Activated naive CD4-positive, alpha-beta T cell treated with anti-CD3 and anti-CD28 coated beads for 36 hours (primary cell): ENCODE measurements around the gene OR6X1. TPM values are rescaled to one million over a fixed set of nuclear protein-coding genes. Genes with fewer than 3 reads are reported as not detected.
"Not testable (repeated sequence)": the region's sequence is repeated elsewhere in the genome, so short reads cannot be mapped to it uniquely, and the experiment has no call there.

Experiments
- CTCF ChIA-PET: fragments of 350-600 bp; sonication (Branson Sonifier 250); formaldehyde crosslinking; loops from one replicate; lab custom pipeline; 2021; ENCODE audit warnings: antibody characterized with exemption; lab: Charles Lee
- DNase-seq: peaks from one replicate; pipeline ENCODE4 v3.0.0-alpha.2; 2020
- H3K27ac Mint-ChIP-seq: one replicate; pipeline ENCODE4 v1.8.0; 2021; ENCODE audit warnings: mild to moderate bottlenecking, mixed read lengths
- H3K27me3 Mint-ChIP-seq: one replicate; pipeline ENCODE4 v1.8.0; 2021; ENCODE audit warnings: low read depth, mixed read lengths
- H3K36me3 Mint-ChIP-seq: one replicate; pipeline ENCODE4 v1.8.0; 2021; ENCODE audit warnings: low read depth, mixed read lengths
- H3K4me1 Mint-ChIP-seq: one replicate; pipeline ENCODE4 v1.8.0; 2021; ENCODE audit warnings: low read depth, mixed read lengths
- H3K4me3 Mint-ChIP-seq: one replicate; pipeline ENCODE4 v1.8.0; 2021; ENCODE audit warnings: mild to moderate bottlenecking, moderate library complexity, mixed read lengths
- H3K9me3 Mint-ChIP-seq: one replicate; pipeline ENCODE4 v1.8.0; 2021; ENCODE audit warnings: mixed read lengths
- intact Hi-C: fragments of 100-400 bp; cut with micrococcal nuclease; formaldehyde crosslinking; loops from one replicate; pipeline ENCODE4 v1.15.1; 2023
- total RNA-seq, 2 experiments: library from RNA; stranded (reverse); gene quantifications; one replicate each; pipeline ENCODE4 v1.2.3, GENCODE V29; 2021

OR6X1 gene
- total RNA-seq, 2 experiments from 2014 or later = not detected

- no peak for DNase-seq
- peaks cover 7% of the 10 kb centered on the region for H3K4me1 Mint-ChIP-seq
- intact Hi-C loops = no loop called here
- peaks cover 14% of the 10 kb centered on the region for H3K27me3 Mint-ChIP-seq
- H3K27ac Mint-ChIP-seq = no peak overlapping the region
- CTCF ChIA-PET = interaction anchor here (0.6 to 4.3 kb wide), 2 partner anchors 10 to 137 kb away, joined by 4 to 40 read pairs; no protein-coding TSS in a partner anchor
- peaks cover 5% of the 10 kb centered on the region for H3K36me3 Mint-ChIP-seq
- H3K9me3 Mint-ChIP-seq = peaks cover 3% of the 10 kb centered on the region
- H3K4me3 Mint-ChIP-seq = no peak overlapping the region
Measured at GRCh38 chr11:123718469-123718868, 35.8 kb downstream of the OR6X1 start.

- Mint-ChIP-seq H3K9me3 (no peaks in the 10 kb centered on the region), H3K27me3 (peaks cover 14% of the 10 kb centered on the region), H3K4me1 (peaks cover 7% of the 10 kb centered on the region), H3K27ac (no peak overlapping the region), H3K4me3 (no peak overlapping the region), H3K36me3 (peaks cover 1% of the 10 kb centered on the region)
- DNase-seq = no peak
- intact Hi-C loops = no loop called here
- CTCF ChIA-PET = interaction anchor here (0.6 to 4.3 kb wide), 2 partner anchors 9 to 137 kb away, joined by 4 to 40 read pairs; no protein-coding TSS in a partner anchor
Measured at GRCh38 chr11:123718063-123718462, 36.3 kb downstream of the OR6X1 start.

GRCh38 chr11:123712627-123713026 is 41.7 kb downstream of the OR6X1 start:
- CTCF ChIA-PET = interaction anchor here (0.7 to 12.4 kb wide), 5 partner anchors 9 to 116 kb away, joined by 3 to 303 read pairs (median 8); no protein-coding TSS in a partner anchor
- intact Hi-C loops, H3K9me3 Mint-ChIP-seq, H3K4me1 Mint-ChIP-seq, H3K27ac Mint-ChIP-seq, H3K4me3 Mint-ChIP-seq, H3K36me3 Mint-ChIP-seq, DNase-seq: not testable (repeated sequence)
- H3K27me3 Mint-ChIP-seq = peaks cover 14% of the 10 kb centered on the region

GRCh38 chr11:123707606-123708205 is 46.6 kb downstream of the OR6X1 start:
- H3K36me3 Mint-ChIP-seq = no peaks in the 10 kb centered on the region
- H3K4me1 Mint-ChIP-seq = peaks cover 2% of the 10 kb centered on the region
- H3K4me3 Mint-ChIP-seq = no peak overlapping the region
- no peaks in the 10 kb centered on the region for H3K9me3 Mint-ChIP-seq
- DNase-seq = peak; percentile 88
- no peaks in the 10 kb centered on the region for H3K27me3 Mint-ChIP-seq
- intact Hi-C loops = loop anchor here (1.0 to 10.0 kb wide), 3 partner anchors 66 to 193 kb away; no protein-coding TSS in a partner anchor
- CTCF ChIA-PET = interaction anchor here (0.6 to 12.4 kb wide), 26 partner anchors 10 to 585 kb away, joined by 3 to 303 read pairs (median 4); partner anchors contain the start of gene SCN3B
- H3K27ac Mint-ChIP-seq = no peak overlapping the region

GRCh38 chr11:123707206-123707605 is 47.1 kb downstream of the OR6X1 start:
- no peaks in the 10 kb centered on the region for H3K9me3 Mint-ChIP-seq
- peaks cover 2% of the 10 kb centered on the region for H3K4me1 Mint-ChIP-seq
- DNase-seq = no peak
- H3K36me3 Mint-ChIP-seq = no peaks in the 10 kb centered on the region
- intact Hi-C loops = loop anchor here (1.0 to 10.0 kb wide), 3 partner anchors 66 to 192 kb away; no protein-coding TSS in a partner anchor
- no peak overlapping the region for H3K4me3 Mint-ChIP-seq
- no peak overlapping the region for H3K27ac Mint-ChIP-seq
- CTCF ChIA-PET = interaction anchor here (0.6 to 12.4 kb wide), 23 partner anchors 9 to 1059 kb away, joined by 3 to 303 read pairs (median 5); partner anchors contain the start of gene SCN3B
- no peaks in the 10 kb centered on the region for H3K27me3 Mint-ChIP-seq

- DNase-seq = no peak
- no peak overlapping the region for H3K27ac Mint-ChIP-seq
- intact Hi-C loops = loop anchor here (10.0 kb wide), 1 partner anchor 190 kb away; no protein-coding TSS in a partner anchor
- H3K27me3 Mint-ChIP-seq = peaks cover 5% of the 10 kb centered on the region
- peaks cover 2% of the 10 kb centered on the region for H3K4me1 Mint-ChIP-seq
- H3K9me3 Mint-ChIP-seq = no peaks in the 10 kb centered on the region
- CTCF ChIA-PET = interaction anchor here (0.7 to 12.4 kb wide), 4 partner anchors 12 to 124 kb away, joined by 3 to 303 read pairs (median 4); no protein-coding TSS in a partner anchor
- no peaks in the 10 kb centered on the region for H3K36me3 Mint-ChIP-seq
- H3K4me3 Mint-ChIP-seq = no peak overlapping the region
Measured at GRCh38 chr11:123704341-123704740, 50.0 kb downstream of the OR6X1 start.

Other genes with a start within 250 kb of the OR6X1 start
- gene SCN3B, start 99.9 kb downstream of the OR6X1 start, total RNA-seq = not detected
- gene ZNF202, start 12.9 kb downstream of the OR6X1 start, total RNA-seq = 1 to 10 TPM; 5.9 to 6.4 TPM
- not detected for gene OR6M1, start 51.8 kb upstream of the OR6X1 start, total RNA-seq
- gene TMEM225, start 131.2 kb upstream of the OR6X1 start, total RNA-seq = not detected
- gene OR8D4, start 147.6 kb upstream of the OR6X1 start, total RNA-seq = not detected
- gene OR4D5, start 185.1 kb upstream of the OR6X1 start, total RNA-seq = not detected
- gene OR6T1, start 189.3 kb upstream of the OR6X1 start, total RNA-seq = not detected
- gene OR10S1, start 223.3 kb upstream of the OR6X1 start, total RNA-seq = not detected
- not detected for gene OR10G6, start 240.6 kb upstream of the OR6X1 start, total RNA-seq